Esophagus muscularis mucosa (tissue), 4 donors: Measurements from ENCODE around the gene TAT. TPM values are rescaled to one million over a fixed set of nuclear protein-coding genes. Genes with fewer than 3 reads are reported as not detected.
"Not testable (repeated sequence)": the region's sequence is repeated elsewhere in the genome, so short reads cannot be mapped to it uniquely, and the experiment has no call there.

Experiments
- DNase-seq: peaks from one replicate; pipeline ENCODE4 v3.0.0-alpha.2; 2017; ENCODE audit errors: extremely low spot score
- H3K27ac ChIP-seq, 4 donors: fragments of 200-600 bp; sonication (generic); replicated peaks in 1 of 4; 1 replicate in 3 of 4; 2 replicates in 1 of 4; pipeline ENCODE4 v1.5.1; 2016 to 2019; ENCODE audit warnings: mild to moderate bottlenecking in 1 of 4
- H3K27me3 ChIP-seq, 4 donors: fragments of 200-600 bp; sonication (generic); one replicate each; pipeline versions ENCODE4 v1.5.1 to v1.6.0; 2016 to 2019
- H3K36me3 ChIP-seq, 4 donors: fragments of 200-600 bp; sonication (generic); one replicate each; pipeline ENCODE4 v1.5.1; 2016 to 2019
- H3K4me1 ChIP-seq, 4 donors: fragments of 200-600 bp; sonication (generic); one replicate each; pipeline ENCODE4 v1.5.1; 2016 to 2019
- H3K4me3 ChIP-seq, 4 donors: fragments of 200-600 bp; sonication (generic); 1 replicate in 2 of 4; 2 replicates in 2 of 4; pipeline ENCODE4 v1.5.1; 2016 to 2019; ENCODE audit warnings: mild to moderate bottlenecking in 4 of 4, moderate library complexity in 1 of 4
- H3K9me3 ChIP-seq, 4 donors: fragments of 200-600 bp; sonication (generic); 1 replicate in 3 of 4; 2 replicates in 1 of 4; pipeline ENCODE4 v1.5.1; 2016 to 2019
- EP300 ChIP-seq: sonication (generic); formaldehyde crosslinking; IDR thresholded peaks from one replicate; pipeline ENCODE4 v1.6.1; 2017; ENCODE audit warnings: antibody characterized with exemption
- POLR2A ChIP-seq: fragments of 450-650 bp; IDR thresholded peaks from one replicate; pipeline ENCODE4 v1.6.1; 2017; ENCODE audit warnings: antibody characterized with exemption, moderate library complexity, mild to moderate bottlenecking, low read depth
- POLR2AphosphoS5 ChIP-seq, 2 donors: sonication (generic); formaldehyde crosslinking; IDR thresholded peaks; one replicate each; pipeline ENCODE4 v1.6.1; 2017; ENCODE audit warnings: antibody characterized with exemption in 2 of 2
- WGBS: methylation state at CpG from one replicate; pipeline ENCODE4 v1.1.5; 2018; 5-methylcytosine and 5-hydroxymethylcytosine counted together
- intact Hi-C: fragments of 100-400 bp; cut with DNase I; formaldehyde crosslinking; loops from one replicate; pipeline ENCODE4 v1.15.1; 2023
- total RNA-seq, 4 donors: library from RNA; depleted of rRNA; stranded (reverse); fragments of >200 nt; gene quantifications; one replicate each; pipeline versions ENCODE4 v1.1.0 to v1.2.1, GENCODE V29; 2016
- TF ChIP-seq, protein P1 (sequence below), 3 experiments: fragments of 200-600 bp in 2 of 3; fragments of 450-650 bp in 1 of 3; sonication (generic) in 2 of 3; IDR thresholded peaks; one replicate each; pipeline ENCODE4 v1.5.1; 2017 to 2019; ENCODE audit warnings: antibody characterized with exemption in 3 of 3, mild to moderate bottlenecking in 2 of 3, moderate library complexity in 1 of 3

Gene TAT
- total RNA-seq, 4 donors from 2014 or later: not detected

DNA sequence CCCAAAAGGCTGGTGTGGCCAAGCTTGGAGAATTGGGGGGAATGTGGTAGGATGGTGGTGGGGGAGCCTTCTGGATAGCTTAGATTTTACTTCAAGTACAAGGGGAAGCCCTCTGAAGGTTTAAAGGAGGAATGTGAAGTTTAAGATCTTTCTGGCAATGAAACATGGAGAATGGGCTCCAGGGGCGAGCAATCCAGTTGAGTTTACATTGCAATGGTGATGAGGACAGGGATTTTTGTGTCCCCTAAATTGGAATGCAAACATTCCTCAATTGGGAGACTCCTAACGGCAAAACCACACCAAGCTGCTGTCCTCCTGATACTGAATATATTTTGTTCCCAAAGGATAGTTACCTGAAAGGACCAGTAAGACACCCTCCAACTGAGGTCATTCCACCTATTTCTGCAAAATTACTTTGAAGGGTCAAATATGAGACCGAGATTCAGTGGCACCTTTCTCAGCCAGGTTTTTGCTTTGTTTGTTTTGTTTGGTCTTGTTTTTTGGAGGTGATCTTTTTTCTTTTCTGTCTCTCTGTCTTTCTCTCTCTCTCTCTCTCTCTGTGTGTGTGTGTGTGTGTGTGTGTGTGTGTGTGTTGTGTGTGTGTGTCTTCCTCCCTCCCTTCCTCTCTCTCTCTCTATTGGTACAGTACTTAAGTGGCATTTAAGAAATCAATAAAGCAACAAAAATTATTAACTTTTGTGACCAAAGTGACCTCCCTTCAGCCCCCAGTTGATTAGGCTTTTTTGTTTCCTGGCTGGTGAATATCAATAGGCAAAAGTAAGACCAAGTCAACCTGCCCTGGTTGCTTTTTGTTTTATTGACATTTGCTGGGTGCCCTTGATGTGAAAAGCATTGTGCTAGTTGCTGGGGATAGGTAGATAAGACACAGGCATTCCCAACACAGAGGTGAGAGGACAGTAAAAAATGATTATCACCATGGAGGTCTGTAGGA, 16.4 kb upstream of the TAT start:
- H3K4me1 ChIP-seq: no peaks in the 10 kb centered on the region
- DNase-seq: no peak
- H3K27ac ChIP-seq: no peak overlapping the region
- H3K36me3 ChIP-seq: no peaks in the 10 kb centered on the region
- H3K9me3 ChIP-seq: no peaks in the 10 kb centered on the region
- intact Hi-C loops: no loop called here
- no peak overlapping the region for H3K4me3 ChIP-seq
- TF ChIP-seq POLR2A (no peak), EP300 (no peak), POLR2AphosphoS5 (IDR thresholded peaks at IDR 0.05) (no peak)
- TF ChIP-seq, protein P1, sequence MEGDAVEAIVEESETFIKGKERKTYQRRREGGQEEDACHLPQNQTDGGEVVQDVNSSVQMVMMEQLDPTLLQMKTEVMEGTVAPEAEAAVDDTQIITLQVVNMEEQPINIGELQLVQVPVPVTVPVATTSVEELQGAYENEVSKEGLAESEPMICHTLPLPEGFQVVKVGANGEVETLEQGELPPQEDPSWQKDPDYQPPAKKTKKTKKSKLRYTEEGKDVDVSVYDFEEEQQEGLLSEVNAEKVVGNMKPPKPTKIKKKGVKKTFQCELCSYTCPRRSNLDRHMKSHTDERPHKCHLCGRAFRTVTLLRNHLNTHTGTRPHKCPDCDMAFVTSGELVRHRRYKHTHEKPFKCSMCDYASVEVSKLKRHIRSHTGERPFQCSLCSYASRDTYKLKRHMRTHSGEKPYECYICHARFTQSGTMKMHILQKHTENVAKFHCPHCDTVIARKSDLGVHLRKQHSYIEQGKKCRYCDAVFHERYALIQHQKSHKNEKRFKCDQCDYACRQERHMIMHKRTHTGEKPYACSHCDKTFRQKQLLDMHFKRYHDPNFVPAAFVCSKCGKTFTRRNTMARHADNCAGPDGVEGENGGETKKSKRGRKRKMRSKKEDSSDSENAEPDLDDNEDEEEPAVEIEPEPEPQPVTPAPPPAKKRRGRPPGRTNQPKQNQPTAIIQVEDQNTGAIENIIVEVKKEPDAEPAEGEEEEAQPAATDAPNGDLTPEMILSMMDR (IDR thresholded peaks at IDR 0.05): no peak
- H3K27me3 ChIP-seq: peaks cover 0 to 7% (median 0%) of the 10 kb centered on the region in 4 donors
- 76% methylated on average over 3 of the region's 3 CpGs for WGBS

DNA sequence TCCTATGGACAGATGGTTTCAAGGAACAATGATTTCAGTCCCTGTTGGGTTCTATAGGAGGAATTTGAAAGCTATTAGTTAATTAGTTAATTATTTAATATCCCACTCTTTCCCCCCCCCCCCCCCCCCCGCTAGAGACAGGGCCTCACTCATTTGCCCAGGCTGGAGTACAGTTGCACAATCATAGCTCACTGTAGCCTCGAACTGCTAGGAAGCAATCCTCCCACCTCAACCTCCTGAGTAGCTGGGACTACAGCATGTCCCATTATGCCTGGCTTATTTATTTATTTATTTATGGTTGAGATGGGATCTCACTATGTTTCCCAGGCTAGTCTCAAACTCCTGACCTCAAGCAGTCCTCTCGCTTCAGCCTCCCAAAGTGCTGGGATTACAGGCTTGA, 15.0 kb upstream of the TAT start:
- Histone ChIP-seq H3K9me3 (no peaks in the 10 kb centered on the region), H3K4me1 (no peaks in the 10 kb centered on the region), H3K4me3 (no peak overlapping the region), H3K36me3 (no peaks in the 10 kb centered on the region), H3K27ac (no peak overlapping the region), H3K27me3 (peaks cover 0 to 9% (median 3%) of the 10 kb centered on the region in 4 donors)
- intact Hi-C loops: no loop called here
- no peak for DNase-seq
- 62% methylated on average over 3 of the region's 3 CpGs for WGBS
- TF ChIP-seq POLR2AphosphoS5 (IDR thresholded peaks at IDR 0.05) (no peak), POLR2A (no peak), EP300 (no peak)
- TF ChIP-seq, protein P1 (IDR thresholded peaks at IDR 0.05): no peak

DNA sequence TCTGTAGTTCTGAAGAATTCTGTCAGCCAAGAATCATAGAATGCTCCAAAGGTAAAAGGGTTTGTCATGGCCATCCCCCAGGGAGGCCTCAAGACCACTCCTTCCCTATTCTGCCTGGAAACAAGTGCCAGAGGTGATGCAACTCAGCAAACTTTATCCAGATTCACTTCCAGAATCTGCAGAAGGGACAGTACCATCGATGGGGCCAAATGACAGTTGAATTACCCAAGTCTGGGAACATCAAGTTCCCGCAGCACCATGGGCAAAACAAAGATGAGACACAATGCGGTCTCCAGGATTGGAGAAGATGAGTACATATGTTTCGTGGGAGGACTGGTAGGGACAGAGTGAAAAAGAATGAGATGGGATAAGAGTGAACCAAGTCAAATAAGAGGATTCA, 13.7 kb upstream of the TAT start:
- intact Hi-C loops: no loop called here
- no peak for TF ChIP-seq POLR2A
- TF ChIP-seq, protein P1 (IDR thresholded peaks at IDR 0.05): no peak
- TF ChIP-seq EP300: no peak
- no peak for TF ChIP-seq POLR2AphosphoS5 (IDR thresholded peaks at IDR 0.05)
- Histone ChIP-seq H3K36me3 (no peaks in the 10 kb centered on the region), H3K27ac (no peak overlapping the region), H3K27me3 (peaks cover 0 to 9% (median 3%) of the 10 kb centered on the region in 4 donors), H3K9me3 (no peaks in the 10 kb centered on the region), H3K4me1 (no peaks in the 10 kb centered on the region), H3K4me3 (no peak overlapping the region)
- no peak for DNase-seq
- 86% methylated on average over 4 of the region's 4 CpGs for WGBS

DNA sequence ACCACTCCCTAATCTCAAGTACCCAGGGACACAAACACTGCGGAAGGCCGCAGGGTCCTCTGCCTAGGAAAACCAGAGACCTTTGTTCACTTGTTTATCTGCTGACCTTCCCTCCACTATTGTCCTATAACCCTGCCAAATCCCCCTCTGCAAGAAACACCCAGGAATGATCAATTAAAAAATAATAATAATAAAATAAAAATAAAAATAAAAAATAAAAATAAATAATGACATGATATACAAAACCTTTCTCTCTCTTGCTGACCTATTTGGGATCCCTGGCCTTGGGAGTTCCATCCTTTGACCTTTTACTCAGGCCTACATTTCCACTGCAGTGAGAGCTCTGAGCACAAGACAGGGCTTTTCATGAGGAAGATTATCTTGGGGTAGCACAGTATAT, 13.2 kb upstream of the TAT start:
- H3K27ac ChIP-seq, H3K4me3 ChIP-seq, H3K4me1 ChIP-seq, H3K27me3 ChIP-seq, H3K9me3 ChIP-seq, intact Hi-C loops, H3K36me3 ChIP-seq, DNase-seq: not testable (repeated sequence)
- WGBS: 89% methylated on average over 2 of the region's 2 CpGs

DNA sequence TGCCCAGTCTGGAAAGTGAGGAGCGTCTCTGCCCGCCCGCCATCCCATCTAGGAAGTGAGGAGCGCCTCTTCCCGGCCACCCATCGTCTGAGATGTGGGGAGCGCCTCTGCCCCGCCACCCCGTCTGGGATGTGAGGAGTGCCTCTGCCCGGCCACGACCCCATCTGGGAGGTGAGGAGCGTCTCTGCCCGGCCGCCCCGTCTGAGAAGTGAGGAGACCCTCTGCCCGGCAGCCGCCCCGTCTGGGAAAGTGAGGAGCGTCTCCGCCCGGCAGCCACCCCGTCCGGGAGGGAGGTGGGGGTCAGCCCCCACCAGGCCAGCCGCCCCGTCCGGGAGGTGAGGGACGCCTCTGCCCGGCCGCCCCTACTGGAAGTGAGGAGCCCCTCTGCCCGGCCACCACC, 12.4 kb upstream of the TAT start:
- 86% methylated on average over 24 of the region's 30 CpGs for WGBS
- intact Hi-C loops, H3K27ac ChIP-seq, H3K4me3 ChIP-seq, H3K9me3 ChIP-seq, H3K27me3 ChIP-seq, H3K36me3 ChIP-seq, H3K4me1 ChIP-seq, DNase-seq: not testable (repeated sequence)

DNA sequence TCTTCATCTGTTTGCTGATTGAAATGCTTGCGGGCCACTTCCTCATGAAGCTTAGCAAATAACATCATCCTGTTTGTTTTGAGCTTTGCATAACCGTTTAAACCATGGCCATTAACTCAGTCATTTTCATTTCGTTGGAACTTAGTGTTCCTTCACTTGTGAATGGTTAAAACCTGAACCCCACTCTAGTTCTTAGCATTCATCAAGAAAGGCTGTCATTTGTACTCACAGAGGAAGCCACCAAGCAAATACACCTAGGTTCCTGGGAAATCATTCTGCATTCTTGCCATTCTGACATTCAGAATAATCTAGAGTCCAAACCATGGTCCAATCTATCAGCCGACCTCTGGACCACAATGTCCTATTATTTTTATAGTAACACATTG, 8.4 kb upstream of the TAT start:
- TF ChIP-seq, protein P1 (IDR thresholded peaks at IDR 0.05): no peak
- TF ChIP-seq EP300 (no peak), POLR2A (no peak), POLR2AphosphoS5 (IDR thresholded peaks at IDR 0.05) (no peak)
- Histone ChIP-seq H3K4me3 (no peak overlapping the region), H3K9me3 (no peaks in the 10 kb centered on the region), H3K4me1 (no peaks in the 10 kb centered on the region), H3K36me3 (no peaks in the 10 kb centered on the region), H3K27me3 (peaks cover 0 to 9% (median 0%) of the 10 kb centered on the region in 4 donors), H3K27ac (no peak overlapping the region)
- WGBS: 72% methylated on average over 4 of the region's 4 CpGs
- DNase-seq: no peak
- intact Hi-C loops: no loop called here
